Measurements from ENCODE around the gene MCOLN3.

- TF ChIP-seq POLR2A (IDR thresholded peaks at IDR 0.05): no peak
- no peak for TF ChIP-seq CTCF (IDR thresholded peaks at IDR 0.05)
These were observed 20.5 kb upstream of the MCOLN3 start for GRCh38 chr1:85068846-85069245.
